HTR-8/SVneo (cell line): ENCODE data around the gene MED20.

Experiments
- DNase-seq: peaks from one replicate; pipeline ENCODE4 v3.0.0; 2011; ENCODE audit warnings: low spot score, mixed read lengths; ENCODE audit not compliant: insufficient read length
- FAIRE-seq: peaks from 2 replicates; lab custom pipeline; 2011; peaks lifted over from hg19 to GRCh38; lab: Jason Lieb, UNC

MED20 gene

DNA sequence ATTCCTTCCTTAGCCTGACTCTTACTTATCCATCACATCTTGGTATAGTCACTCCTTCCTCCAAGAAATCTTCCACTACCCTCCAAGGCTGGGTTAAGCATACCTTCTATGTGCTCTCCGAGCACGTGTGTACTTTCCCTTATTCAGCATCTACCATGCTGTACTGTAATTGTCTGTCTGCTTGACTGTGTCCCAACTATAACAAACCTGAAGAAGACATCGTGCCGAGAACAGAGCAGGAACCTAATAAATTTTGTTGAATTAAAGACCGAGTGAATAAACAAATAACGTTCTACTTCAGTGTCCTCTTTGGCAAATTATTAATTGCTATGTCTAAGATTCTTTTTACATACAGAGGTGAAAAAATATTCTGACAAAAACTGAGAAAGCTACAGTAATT lies 61.6 kb downstream of the MED20 start:
- peak; percentile 69 for FAIRE-seq

DNA sequence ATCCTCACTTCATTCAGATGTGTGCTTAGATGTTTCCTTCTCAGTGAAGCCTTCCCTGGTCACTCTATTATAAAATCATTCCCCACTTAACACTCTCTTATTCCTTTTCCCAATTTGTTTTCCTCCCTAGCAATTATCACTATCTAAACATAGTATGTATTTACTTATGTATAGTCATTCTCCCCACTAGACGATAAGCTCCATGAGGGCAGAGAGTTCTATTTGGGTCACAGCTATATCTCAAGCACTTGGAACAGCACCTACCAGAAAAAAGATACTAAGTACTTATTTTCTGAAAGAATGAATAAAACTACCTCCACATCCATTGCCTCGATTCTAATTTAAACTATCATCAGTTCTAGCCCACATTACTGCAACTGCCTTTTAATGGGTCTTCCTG lies 62.2 kb downstream of the MED20 start:
- no peak for DNase-seq
- no peak for FAIRE-seq

More for the DNA sequence above, 61.6 kb downstream of the MED20 start:
- no peak for DNase-seq
